ENCODE results near the gene HEATR3.
"Not testable (repeated sequence)": the region's sequence is repeated elsewhere in the genome, so short reads cannot be mapped to it uniquely, and the experiment has no call there.

The HEATR3 gene

DNA sequence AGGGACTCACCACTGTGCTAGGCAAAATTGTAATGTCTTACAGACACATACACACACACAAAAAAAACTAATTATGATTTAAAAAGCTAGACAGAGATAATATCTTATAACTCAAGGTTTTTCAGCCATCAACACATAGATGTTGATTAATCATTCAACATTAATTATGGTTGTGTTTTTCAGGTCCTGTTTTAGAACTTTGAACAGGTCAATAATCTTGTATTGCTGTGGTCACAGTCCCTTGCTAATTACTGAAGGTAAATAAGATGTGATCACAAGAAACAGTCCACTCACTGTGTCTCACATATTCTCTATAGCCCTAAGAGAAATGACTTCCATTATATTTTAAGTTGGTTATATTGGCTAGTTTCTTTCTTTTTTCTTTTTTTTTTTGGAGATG, 54.9 kb downstream of the HEATR3 start:
- Histone ChIP-seq H3K27ac (no peak overlapping the region), H3K4me3 (no peak overlapping the region)
- TF ChIP-seq, protein P1, sequence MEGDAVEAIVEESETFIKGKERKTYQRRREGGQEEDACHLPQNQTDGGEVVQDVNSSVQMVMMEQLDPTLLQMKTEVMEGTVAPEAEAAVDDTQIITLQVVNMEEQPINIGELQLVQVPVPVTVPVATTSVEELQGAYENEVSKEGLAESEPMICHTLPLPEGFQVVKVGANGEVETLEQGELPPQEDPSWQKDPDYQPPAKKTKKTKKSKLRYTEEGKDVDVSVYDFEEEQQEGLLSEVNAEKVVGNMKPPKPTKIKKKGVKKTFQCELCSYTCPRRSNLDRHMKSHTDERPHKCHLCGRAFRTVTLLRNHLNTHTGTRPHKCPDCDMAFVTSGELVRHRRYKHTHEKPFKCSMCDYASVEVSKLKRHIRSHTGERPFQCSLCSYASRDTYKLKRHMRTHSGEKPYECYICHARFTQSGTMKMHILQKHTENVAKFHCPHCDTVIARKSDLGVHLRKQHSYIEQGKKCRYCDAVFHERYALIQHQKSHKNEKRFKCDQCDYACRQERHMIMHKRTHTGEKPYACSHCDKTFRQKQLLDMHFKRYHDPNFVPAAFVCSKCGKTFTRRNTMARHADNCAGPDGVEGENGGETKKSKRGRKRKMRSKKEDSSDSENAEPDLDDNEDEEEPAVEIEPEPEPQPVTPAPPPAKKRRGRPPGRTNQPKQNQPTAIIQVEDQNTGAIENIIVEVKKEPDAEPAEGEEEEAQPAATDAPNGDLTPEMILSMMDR (IDR thresholded peaks at IDR 0.05): no peak
- no peak for DNase-seq (ENCODE audit: low spot score)

DNA sequence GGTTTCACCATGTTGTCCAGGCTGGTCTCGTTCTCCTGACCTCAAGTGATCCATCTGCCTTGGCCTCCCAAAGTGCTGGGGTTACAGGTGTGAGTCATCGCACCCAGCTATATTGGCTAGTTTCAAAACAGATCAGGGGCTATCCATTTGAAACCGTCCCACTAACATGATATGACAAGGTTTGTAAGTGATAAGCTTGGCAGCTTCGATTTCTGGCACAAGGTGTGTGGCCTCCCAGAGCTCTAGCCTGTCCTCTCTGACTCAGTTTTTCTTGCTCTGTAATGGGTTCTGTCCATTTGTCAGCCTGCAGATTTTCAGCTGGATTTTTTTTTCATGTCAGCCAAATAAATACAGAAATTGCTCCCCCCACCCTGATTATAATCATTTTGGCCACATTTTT, 55.5 kb downstream of the HEATR3 start:
- H3K4me3 ChIP-seq: no peak overlapping the region
- TF ChIP-seq, protein P1 (IDR thresholded peaks at IDR 0.05): no peak
- no peak for DNase-seq (ENCODE audit: low spot score)
- H3K27ac ChIP-seq: no peak overlapping the region

DNA sequence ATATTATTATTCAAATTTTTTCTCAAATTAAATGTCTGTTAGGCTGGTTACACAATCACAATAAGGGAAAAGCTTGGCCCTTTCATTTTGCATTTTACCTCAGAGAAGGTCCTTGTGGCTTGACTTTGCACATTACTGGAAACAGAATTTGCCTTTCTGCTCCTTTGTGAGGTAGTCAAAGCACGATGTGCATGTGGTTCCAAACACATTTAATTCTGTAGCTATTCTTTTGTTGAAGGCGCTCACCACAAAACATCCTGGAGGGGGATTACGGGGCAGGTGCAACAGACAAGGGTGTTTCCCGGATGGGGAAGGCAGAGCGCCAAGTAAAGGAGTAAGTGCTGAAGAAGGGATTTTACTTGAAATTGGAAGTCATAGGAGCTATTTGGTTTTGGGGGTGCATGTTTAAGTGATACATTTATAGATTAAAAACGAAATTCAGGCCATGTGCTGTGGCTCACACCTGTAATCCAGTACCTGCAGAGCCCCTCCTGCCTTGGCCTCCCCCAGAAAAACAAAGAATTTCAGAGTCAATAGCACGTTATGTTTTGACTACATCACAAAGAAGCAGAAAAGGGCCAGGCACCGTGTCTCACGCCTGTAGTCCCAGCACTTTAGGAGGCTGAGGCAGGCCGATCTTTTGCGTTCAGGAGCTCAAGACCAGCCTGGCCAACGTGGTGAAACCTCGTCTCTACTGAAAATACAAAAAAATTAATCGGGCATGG, 56.1 kb downstream of the HEATR3 start:
- TF ChIP-seq, protein P1 (IDR thresholded peaks at IDR 0.05): no peak
- Histone ChIP-seq H3K27ac (no peak overlapping the region), H3K4me3 (no peak overlapping the region)
- DNase-seq (ENCODE audit: low spot score): no peak

DNA sequence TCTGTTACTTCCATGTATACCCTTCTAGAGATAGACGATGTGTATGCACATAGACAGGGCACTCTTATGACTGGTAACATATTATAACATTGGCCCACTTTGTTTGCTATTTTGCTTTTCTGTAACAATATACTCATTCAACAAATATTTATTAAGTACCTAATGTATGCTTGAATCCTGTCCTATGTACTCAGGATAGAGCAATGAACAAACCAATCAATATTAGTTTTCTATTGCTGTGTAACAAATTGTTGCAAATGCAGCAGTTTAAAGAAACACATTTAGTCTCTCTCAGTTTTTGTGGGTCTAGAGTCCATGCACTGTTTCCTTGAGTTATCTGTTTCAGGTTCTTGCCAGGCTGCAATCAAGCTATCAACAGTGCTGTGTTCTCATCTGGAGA, 57.6 kb downstream of the HEATR3 start:
- Histone ChIP-seq H3K27ac (no peak overlapping the region), H3K4me3 (no peak overlapping the region)
- TF ChIP-seq, protein P1 (IDR thresholded peaks at IDR 0.05): no peak
- no peak for DNase-seq (ENCODE audit: low spot score)

DNA sequence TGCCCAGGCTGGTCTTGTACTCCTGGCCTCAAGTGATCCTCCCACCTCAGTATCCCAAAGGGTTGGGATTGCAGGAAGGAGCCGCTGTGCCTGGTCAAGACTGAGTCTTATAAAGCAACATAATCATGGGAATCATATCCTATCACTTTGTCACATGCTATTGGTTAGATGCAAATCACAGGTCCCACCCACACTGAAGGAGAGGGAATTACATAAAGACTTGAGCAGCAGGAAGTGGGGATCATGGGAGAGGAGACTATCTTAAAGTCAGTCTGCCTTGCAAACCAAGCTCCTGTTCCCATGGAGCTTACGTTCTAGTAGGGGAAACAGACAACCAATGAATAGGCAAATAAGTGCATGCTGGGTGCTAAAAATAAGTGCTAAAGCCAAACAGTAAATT, 59.0 kb downstream of the HEATR3 start:
- TF ChIP-seq, protein P1 (IDR thresholded peaks at IDR 0.05): no peak
- Histone ChIP-seq H3K4me3 (no peak overlapping the region), H3K27ac (no peak overlapping the region)
- no peak for DNase-seq (ENCODE audit: low spot score)

DNA sequence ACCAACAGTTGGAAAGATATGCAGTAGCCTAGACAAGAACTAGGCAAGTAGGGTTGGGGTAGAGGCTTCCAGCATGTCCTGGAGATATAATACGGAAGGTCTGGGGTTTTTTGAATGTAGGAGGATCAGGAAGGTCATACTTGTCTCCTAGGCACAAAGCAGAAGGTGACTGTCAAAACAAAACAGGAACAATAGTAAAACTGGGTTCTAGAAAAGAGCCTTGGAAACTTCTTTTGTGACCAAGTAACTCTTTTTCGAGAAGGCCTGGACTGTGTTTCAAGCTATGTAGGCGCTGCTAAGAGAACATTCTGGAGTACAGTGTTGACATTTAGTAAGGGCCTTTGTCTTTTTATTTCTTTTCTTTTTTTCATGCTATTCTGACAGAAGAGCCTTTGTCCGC, 60.4 kb downstream of the HEATR3 start:
- Histone ChIP-seq H3K27ac (no peak overlapping the region), H3K4me3 (no peak overlapping the region)
- DNase-seq (ENCODE audit: low spot score): no peak
- TF ChIP-seq, protein P1 (IDR thresholded peaks at IDR 0.05): no peak

DNA sequence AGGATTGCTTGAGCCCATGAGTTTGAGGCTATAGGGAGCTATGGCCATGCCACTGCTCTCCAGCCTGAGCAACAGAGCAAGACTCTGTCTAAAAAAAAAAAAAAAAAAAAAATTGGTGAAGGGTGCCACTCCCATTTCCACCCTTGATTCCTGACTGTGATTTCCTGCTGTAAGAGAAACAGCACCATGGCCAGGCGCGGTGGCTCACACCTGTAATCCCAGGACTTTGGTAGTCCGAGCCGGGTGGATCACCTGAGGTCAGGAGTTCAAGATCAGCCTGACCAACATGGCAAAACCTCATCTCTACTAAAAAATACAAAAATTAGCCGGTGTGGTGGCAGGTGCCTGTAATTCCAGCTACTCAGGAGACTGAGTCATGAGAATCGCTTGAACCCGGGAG, 66.8 kb downstream of the HEATR3 start:
- not testable (repeated sequence) for DNase-seq (ENCODE audit: low spot score); H3K27ac ChIP-seq; H3K4me3 ChIP-seq

Measured in coronary artery (tissue), 2 donors.